Naive B cell (primary cell): Measurements from ENCODE around the gene ANO2. TPM values are rescaled to one million over a fixed set of nuclear protein-coding genes. Genes with fewer than 3 reads are reported as not detected.
A peak's percentile ranks its signal among the peaks of the same experiment; 100 is the strongest.
"Not testable (repeated sequence)": the region's sequence is repeated elsewhere in the genome, so short reads cannot be mapped to it uniquely, and the experiment has no call there.

Experiments
- ATAC-seq, 2 donors: fragments of 150-1000 bp; cut with Tn5 transposase; 2 replicates each; pipeline ENCODE4 v1.10.0; 2021; ENCODE audit warnings: low read depth in 2 of 2, mild to moderate bottlenecking in 2 of 2, moderate library complexity in 2 of 2
- DNase-seq: peaks from one replicate; pipeline ENCODE4 v3.0.0; 2022
- H3K27ac Mint-ChIP-seq, 6 donors: one replicate each; pipeline ENCODE4 v1.8.0; 2020 to 2022; ENCODE audit warnings: mild to moderate bottlenecking in 6 of 6, mixed read lengths in 6 of 6, moderate library complexity in 5 of 6, inconsistent platforms in 2 of 6
- H3K27me3 Mint-ChIP-seq, 3 donors: one replicate each; pipeline ENCODE4 v1.8.0; 2021 to 2022; ENCODE audit warnings: mixed read lengths in 3 of 3, mild to moderate bottlenecking in 1 of 3
- H3K36me3 Mint-ChIP-seq, 2 donors: one replicate each; pipeline ENCODE4 v1.8.0; 2020 to 2022; ENCODE audit warnings: mixed read lengths in 2 of 2, inconsistent platforms in 1 of 2, mild to moderate bottlenecking in 1 of 2
- H3K4me1 Mint-ChIP-seq, 3 donors: one replicate each; pipeline ENCODE4 v1.8.0; 2020 to 2022; ENCODE audit warnings: mixed read lengths in 3 of 3, inconsistent platforms in 1 of 3, mild to moderate bottlenecking in 1 of 3, moderate library complexity in 1 of 3
- H3K4me3 Mint-ChIP-seq, 8 donors: one replicate each; pipeline ENCODE4 v1.8.0; 2020 to 2022; ENCODE audit warnings: mild to moderate bottlenecking in 8 of 8, mixed read lengths in 8 of 8, moderate library complexity in 8 of 8, inconsistent platforms in 2 of 8
- H3K9me3 Mint-ChIP-seq, 7 donors: one replicate each; pipeline ENCODE4 v1.8.0; 2020 to 2022; ENCODE audit warnings: mixed read lengths in 7 of 7, mild to moderate bottlenecking in 5 of 7, inconsistent platforms in 2 of 7, moderate library complexity in 1 of 7
- polyA plus RNA-seq, 6 donors: library from polyadenylated mRNA; unstranded; fragments of 300-500 nt; fragmentation: Illumina TruSeq; gene quantifications; one replicate each; pipeline ENCODE4 v1.2.3, GENCODE V29; 2021; ENCODE audit warnings: low read depth in 6 of 6

ANO2 gene
- polyA plus RNA-seq, 6 donors from 2014 or later: not detected

DNA sequence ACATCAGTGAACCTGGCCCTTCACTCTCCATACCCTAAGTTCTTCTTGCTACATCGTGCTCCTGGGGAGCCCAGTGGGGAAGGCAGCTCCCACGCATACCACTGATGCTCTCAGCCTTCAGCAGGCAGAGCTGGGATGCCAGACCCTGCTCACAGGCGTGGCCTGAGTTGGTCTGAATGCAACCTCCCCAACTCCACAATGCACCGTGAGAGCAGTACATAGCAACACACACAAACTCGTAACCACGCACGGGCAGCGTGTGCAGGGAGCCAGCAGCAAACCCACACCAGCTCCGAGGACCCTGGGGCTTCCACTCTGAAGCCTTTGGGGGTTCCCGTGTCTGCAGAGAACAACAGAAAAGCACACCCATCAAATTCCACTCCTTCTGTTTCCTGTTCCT is 37.3 kb downstream of the ANO2 start:
- Mint-ChIP-seq H3K27ac (no peak overlapping the region), H3K4me3 (no peak overlapping the region), H3K27me3 (peaks cover 13 to 32% (median 21%) of the 10 kb centered on the region in 3 donors), H3K9me3 (peaks cover 0 to 3% (median 0%) of the 10 kb centered on the region in 7 donors), H3K36me3 (no peaks in the 10 kb centered on the region), H3K4me1 (no peaks in the 10 kb centered on the region)
- ATAC-seq (no peak), DNase-seq (no peak)

DNA sequence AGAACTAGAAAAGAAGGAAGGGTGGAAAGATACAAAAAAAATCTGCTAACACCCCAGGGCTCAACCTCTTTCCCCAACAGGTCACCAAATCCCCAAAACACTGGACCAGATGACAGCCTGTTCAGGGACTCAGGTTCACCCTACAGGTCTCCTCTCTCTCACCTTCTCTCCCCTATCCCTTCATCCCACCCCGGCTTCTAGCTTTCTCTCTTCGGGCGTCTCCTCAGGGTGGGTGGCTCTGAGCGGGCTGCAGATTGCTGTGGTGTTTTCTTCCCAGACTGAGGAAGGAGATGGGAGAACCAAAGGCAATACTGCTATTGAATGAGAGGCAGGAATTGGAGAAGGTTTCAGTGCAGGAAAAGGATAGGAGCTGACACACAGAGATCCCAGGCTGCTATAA is 39.3 kb downstream of the ANO2 start:
- H3K27ac Mint-ChIP-seq: no peak overlapping the region
- H3K4me1 Mint-ChIP-seq: no peaks in the 10 kb centered on the region
- H3K9me3 Mint-ChIP-seq: peaks cover 0 to 7% (median 0%) of the 10 kb centered on the region in 7 donors
- ATAC-seq: no peak
- no peak for DNase-seq
- no peaks in the 10 kb centered on the region for H3K36me3 Mint-ChIP-seq
- H3K27me3 Mint-ChIP-seq: peaks cover 16 to 39% (median 27%) of the 10 kb centered on the region in 3 donors
- H3K4me3 Mint-ChIP-seq: no peak overlapping the region

DNA sequence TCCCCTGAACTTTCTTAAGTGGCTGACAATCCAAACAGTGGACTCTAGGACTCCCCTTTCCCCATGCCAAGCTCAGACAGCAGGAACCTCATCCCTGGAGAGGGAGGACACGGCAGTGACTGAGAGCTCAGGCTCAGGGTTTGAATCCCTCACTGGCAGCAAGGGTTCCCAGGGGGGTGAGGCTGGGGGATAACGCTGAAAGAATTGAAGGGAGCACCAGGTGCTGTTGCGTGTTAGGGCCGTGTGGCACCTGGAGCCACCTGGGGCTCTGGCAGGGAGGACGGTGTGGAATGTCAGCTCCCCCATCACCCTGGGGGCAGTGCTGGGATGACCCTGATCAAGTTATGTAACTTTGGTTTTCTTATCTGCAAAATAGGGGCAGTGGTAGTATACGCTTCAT is 40.1 kb downstream of the ANO2 start:
- DNase-seq: no peak
- Mint-ChIP-seq H3K27ac (no peak overlapping the region), H3K36me3 (no peaks in the 10 kb centered on the region), H3K9me3 (peaks cover 0 to 7% (median 0%) of the 10 kb centered on the region in 7 donors), H3K27me3 (peaks cover 16 to 46% (median 33%) of the 10 kb centered on the region in 3 donors), H3K4me3 (no peak overlapping the region), H3K4me1 (no peaks in the 10 kb centered on the region)
- ATAC-seq: no peak

DNA sequence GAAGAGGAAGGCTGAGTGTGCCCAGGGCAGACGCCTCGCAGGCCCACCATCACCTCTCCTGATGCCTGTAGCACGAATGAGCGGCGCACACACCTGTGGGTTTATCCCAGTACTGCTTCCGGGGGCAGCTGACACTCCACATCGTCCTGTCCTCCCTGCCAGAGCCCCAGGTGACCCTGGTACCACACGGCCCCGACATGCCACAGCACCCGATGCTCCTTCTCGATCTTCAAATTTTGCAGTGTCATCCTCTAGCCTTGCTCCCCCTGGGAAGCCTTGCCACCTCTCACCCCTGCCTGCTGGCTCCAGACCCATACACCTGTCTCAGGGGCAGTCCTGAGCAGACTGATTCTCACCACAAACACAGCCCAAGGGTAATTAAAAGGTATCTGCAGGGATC is 40.6 kb downstream of the ANO2 start:
- H3K27me3 Mint-ChIP-seq: peaks cover 16 to 44% (median 33%) of the 10 kb centered on the region in 3 donors
- no peaks in the 10 kb centered on the region for H3K4me1 Mint-ChIP-seq

DNA sequence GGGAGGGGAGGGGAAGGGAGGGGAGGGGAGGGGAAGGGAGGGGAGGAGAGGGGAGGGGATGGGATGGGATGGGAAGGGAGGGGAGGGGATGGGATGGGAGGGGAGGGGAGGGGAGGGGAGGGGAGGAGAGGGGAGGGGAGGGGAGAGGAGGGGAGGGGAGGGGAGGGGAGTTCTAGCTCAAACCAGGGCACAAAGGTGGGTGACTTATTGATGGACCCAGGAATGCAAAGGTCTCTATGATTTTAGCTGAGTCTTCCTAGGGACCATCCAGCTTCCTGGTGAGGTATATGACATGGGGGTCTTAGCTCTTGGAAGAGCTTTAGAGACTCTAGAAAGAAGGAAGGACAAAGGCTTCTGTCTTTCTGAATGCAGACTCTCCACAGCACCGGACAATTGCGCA is 42.3 kb downstream of the ANO2 start:
- DNase-seq: no peak
- H3K9me3 Mint-ChIP-seq: peaks cover 0 to 7% (median 1%) of the 10 kb centered on the region in 7 donors
- ATAC-seq: no peak
- H3K36me3 Mint-ChIP-seq: no peaks in the 10 kb centered on the region
- no peak overlapping the region for H3K4me3 Mint-ChIP-seq
- H3K4me1 Mint-ChIP-seq: no peaks in the 10 kb centered on the region
- H3K27ac Mint-ChIP-seq: no peak overlapping the region
- H3K27me3 Mint-ChIP-seq: peaks cover 18 to 36% (median 35%) of the 10 kb centered on the region in 3 donors

More for the DNA sequence above, 40.6 kb downstream of the ANO2 start:
- ATAC-seq: no peak
- H3K9me3 Mint-ChIP-seq: peaks cover 0 to 7% (median 0%) of the 10 kb centered on the region in 7 donors
- no peak overlapping the region for H3K4me3 Mint-ChIP-seq
- H3K27ac Mint-ChIP-seq: no peak overlapping the region
- no peaks in the 10 kb centered on the region for H3K36me3 Mint-ChIP-seq
- DNase-seq: no peak

DNA sequence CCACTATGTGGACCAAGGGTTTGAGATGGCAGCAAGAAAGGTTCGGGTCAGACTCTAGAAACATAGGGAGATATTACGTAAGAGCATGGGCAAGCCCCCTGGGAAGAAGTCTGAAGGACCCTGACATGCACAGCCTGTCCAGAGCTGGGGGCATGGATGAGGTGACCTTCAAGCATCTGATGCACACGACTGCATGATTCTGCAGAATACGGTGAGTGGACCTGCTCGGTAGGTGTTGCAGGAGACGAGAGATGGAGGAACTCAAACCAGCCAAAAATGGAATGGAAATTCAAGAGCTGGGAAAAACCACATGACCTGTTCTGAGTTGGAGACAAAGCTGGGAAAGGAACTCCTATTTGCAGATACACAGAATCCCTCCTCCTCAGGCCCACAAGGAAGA is 43.6 kb downstream of the ANO2 start:
- Mint-ChIP-seq H3K9me3 (peaks cover 0 to 10% (median 2%) of the 10 kb centered on the region in 7 donors), H3K4me1 (no peaks in the 10 kb centered on the region), H3K27ac (peak overlapping the region in 1 of 6 donors; percentile 48), H3K4me3 (peak overlapping the region in 1 of 8 donors; percentile 0), H3K27me3 (peaks cover 25 to 47% (median 42%) of the 10 kb centered on the region in 3 donors), H3K36me3 (no peaks in the 10 kb centered on the region)
- no peak for DNase-seq
- no peak for ATAC-seq

DNA sequence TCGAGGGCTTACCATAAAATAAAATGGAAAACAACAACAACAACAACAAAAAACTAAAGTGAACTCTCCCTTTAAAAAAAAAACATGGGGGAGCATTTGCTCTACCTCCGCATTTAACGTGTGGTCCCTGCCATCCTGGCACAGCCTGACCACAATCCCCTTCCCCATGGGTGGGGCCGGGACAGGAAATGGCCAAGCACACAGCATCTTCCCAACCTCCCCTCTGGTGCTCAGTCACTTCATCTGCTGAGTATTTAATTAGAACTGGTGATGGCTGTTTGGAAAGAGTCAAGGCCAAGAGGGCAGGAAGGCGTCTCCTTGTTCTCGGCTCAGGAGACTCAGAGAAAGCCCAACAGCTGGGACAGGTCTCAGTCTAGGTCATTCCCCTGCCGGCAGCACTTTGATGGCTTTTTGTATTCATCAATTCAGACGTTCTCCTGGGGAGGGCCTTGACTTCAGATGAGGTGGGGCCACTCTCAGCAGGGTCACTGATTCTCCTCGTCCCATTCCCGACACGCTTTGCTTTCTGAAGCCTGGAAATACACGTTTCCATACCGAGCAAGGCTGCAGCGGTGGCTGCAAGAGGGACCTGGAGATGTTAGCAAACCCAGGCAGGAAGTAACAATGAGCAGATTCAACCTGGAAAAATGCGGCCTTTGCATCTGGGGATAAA is 44.4 kb downstream of the ANO2 start:
- Mint-ChIP-seq H3K36me3 (no peaks in the 10 kb centered on the region), H3K4me1 (no peaks in the 10 kb centered on the region), H3K27me3 (peaks cover 28 to 48% (median 44%) of the 10 kb centered on the region in 3 donors), H3K9me3 (peaks cover 0 to 10% (median 2%) of the 10 kb centered on the region in 7 donors), H3K4me3 (no peak overlapping the region), H3K27ac (peak overlapping the region in 1 of 6 donors; percentile 32)
- DNase-seq (no peak), ATAC-seq (no peak)

DNA sequence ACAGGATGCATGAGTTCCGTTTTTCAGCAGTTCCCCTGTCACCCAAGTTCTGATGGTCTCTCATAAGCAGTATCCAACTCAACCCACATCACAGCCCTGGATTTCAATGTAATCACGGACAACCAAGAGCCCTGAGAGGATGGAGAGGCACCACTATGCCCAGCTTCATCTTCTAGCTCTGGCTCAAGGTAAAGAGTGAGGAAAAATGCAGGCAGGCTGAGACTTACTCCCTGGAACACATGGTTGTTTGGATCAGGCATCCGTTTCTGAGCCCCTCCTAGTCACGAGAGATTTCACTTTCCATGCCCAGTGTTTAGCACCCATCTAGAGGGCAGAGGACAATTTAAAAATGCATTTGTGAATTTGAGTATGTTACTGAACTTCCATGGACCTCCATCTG is 45.0 kb downstream of the ANO2 start:
- Mint-ChIP-seq H3K4me3 (no peak overlapping the region), H3K27ac (no peak overlapping the region), H3K27me3 (peaks cover 31 to 48% (median 45%) of the 10 kb centered on the region in 3 donors), H3K9me3 (peaks cover 0 to 10% (median 2%) of the 10 kb centered on the region in 7 donors), H3K4me1 (no peaks in the 10 kb centered on the region), H3K36me3 (no peaks in the 10 kb centered on the region)
- DNase-seq: no peak
- ATAC-seq: no peak

DNA sequence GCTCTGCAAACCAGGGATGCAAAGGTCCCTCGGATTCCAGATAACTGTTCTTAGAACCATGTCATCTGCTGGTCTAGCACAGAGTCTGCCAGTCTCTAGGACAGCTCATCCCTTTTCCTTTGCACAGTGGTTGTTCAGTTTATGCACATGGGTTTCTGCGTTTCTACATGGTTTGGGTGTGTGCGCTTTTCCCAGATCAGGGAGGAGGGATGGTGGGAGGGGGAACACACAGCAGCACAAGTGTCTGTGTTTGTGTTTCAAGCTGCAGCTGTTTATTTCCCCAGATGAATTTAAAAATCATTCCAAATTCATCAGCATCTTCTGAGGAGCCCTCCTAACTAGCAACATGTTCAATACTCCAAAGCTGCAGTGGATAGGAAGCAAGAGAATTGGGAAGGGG is 45.4 kb downstream of the ANO2 start:
- no peak overlapping the region for H3K27ac Mint-ChIP-seq
- H3K9me3 Mint-ChIP-seq: peaks cover 0 to 13% (median 4%) of the 10 kb centered on the region in 7 donors
- H3K4me1 Mint-ChIP-seq: no peaks in the 10 kb centered on the region
- no peaks in the 10 kb centered on the region for H3K36me3 Mint-ChIP-seq
- DNase-seq (no peak), ATAC-seq (no peak)
- no peak overlapping the region for H3K4me3 Mint-ChIP-seq
- H3K27me3 Mint-ChIP-seq: peaks cover 34 to 48% (median 45%) of the 10 kb centered on the region in 3 donors

DNA sequence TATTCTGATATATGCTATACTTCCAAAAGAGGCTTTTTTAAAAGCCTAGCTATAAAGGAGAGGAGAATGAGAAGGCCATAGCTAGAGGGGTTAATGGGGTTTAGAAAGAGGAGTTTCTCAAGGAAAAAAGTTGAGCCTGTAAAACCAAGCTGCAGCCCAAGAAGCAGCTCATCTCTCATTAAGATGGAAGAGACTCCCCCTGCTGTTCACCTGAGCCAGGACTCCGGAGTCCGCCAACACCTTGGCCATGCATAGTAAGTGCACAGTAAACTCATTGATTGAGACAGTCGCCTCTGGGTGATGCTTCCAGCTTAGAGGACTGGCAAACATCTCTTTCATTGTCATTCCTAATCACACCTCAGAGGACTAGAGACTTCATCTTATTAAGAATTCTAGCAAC is 46.2 kb downstream of the ANO2 start:
- H3K27me3 Mint-ChIP-seq: peaks cover 38 to 50% (median 43%) of the 10 kb centered on the region in 3 donors
- DNase-seq (no peak), ATAC-seq (no peak)
- peaks cover 0 to 18% (median 7%) of the 10 kb centered on the region in 7 donors for H3K9me3 Mint-ChIP-seq
- no peaks in the 10 kb centered on the region for H3K36me3 Mint-ChIP-seq
- H3K4me3 Mint-ChIP-seq: no peak overlapping the region
- no peak overlapping the region for H3K27ac Mint-ChIP-seq
- no peaks in the 10 kb centered on the region for H3K4me1 Mint-ChIP-seq

DNA sequence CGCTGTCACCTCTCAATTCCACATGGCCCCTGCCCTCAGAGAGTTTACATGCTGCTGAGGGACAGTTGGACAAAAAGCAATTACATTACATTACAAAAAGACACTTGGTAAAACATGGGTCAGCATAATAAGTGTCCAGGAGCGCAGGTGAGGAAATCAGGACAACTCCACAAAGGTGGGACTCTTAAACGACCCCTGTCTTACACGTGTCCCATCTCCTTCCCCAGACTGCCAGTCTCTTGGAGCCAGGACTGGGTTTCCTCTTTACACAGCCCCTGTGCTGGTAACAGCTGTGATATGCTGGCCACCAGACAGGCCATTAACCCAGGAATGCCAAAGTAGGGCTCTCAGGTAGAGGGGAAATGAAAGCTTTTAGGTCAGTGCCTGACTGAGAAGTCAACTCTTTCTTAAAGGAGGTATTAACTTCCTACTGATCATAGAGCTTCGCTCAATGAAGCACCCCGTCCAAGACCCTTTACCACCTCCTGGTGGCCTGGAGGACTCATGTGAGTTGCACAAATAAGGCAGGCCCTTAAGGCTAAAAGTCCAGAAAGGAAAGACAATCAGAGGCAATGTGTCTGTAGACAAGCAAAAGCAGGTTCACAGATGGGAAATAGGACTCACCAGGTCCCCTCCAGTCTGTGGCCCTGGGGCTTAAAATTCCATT is 55.5 kb downstream of the ANO2 start:
- peaks cover 37 to 54% (median 41%) of the 10 kb centered on the region in 3 donors for H3K27me3 Mint-ChIP-seq

DNA sequence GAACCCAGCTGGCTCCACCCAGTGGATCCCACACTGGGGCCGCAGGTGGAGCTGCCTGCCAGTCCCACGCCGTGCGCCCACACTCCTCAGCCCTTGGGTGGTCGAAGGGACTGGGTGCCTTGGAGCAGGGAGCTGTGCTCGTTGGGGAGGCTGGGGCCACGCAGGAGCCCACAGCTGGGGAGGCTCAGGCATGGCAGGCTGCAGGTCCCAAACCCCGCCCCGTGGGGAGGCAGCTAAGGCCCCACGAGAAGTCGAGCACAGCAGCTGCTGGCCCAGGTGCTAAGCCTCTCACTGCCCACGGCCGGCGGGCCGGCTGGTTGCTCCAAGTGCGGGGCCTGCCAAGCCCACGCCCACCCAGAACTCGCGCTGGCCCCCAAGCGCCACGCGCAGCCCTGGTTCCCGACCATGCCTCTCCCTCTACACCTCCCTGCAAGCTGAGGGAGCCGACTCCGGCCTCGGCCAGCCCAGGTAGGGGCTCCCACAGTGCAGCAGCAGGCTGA is 56.2 kb downstream of the ANO2 start:
- H3K36me3 Mint-ChIP-seq: no peaks in the 10 kb centered on the region
- peaks cover 4 to 22% (median 5%) of the 10 kb centered on the region in 3 donors for H3K4me1 Mint-ChIP-seq
- H3K27me3 Mint-ChIP-seq: peaks cover 31 to 48% (median 39%) of the 10 kb centered on the region in 3 donors
- no peak overlapping the region for H3K4me3 Mint-ChIP-seq
- peaks cover 4 to 34% (median 10%) of the 10 kb centered on the region in 7 donors for H3K9me3 Mint-ChIP-seq
- H3K27ac Mint-ChIP-seq: no peak overlapping the region
- DNase-seq (no peak), ATAC-seq (no peak)

More for the DNA sequence above, 55.5 kb downstream of the ANO2 start:
- ATAC-seq (no peak), DNase-seq (no peak)
- Mint-ChIP-seq H3K4me1 (peaks cover 4 to 22% (median 5%) of the 10 kb centered on the region in 3 donors), H3K4me3 (no peak overlapping the region), H3K36me3 (no peaks in the 10 kb centered on the region), H3K27ac (no peak overlapping the region), H3K9me3 (peaks cover 4 to 38% (median 11%) of the 10 kb centered on the region in 7 donors)

DNA sequence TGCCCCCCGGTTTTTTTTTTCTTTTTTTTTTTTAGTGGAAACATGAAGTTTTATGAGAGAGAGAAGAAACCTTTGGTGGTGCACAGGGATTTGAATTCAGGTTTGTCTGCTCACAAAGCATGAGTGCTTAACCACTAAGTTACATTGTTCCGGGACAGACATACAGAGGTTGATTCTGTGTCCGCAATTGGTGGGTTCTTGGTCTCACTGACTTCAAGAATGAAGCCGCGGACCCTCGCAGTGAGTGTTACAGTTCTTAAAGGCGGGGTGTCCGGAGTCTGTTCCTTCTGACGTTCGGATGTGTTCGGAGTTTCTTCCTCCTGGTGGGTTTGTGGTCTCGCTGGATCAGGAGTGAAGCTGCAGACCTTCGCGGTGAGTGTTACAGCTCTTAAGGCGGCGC is 57.2 kb downstream of the ANO2 start:
- not testable (repeated sequence) for ATAC-seq, DNase-seq, H3K27ac Mint-ChIP-seq, H3K36me3 Mint-ChIP-seq
- H3K4me3 Mint-ChIP-seq: peak overlapping the region in 7 of 8 donors; percentile 35 to 75 (median 66)
- H3K9me3 Mint-ChIP-seq: peaks cover 0 to 23% (median 4%) of the 10 kb centered on the region in 7 donors
- peaks cover 34 to 44% (median 36%) of the 10 kb centered on the region in 3 donors for H3K27me3 Mint-ChIP-seq
- peaks cover 4 to 22% (median 5%) of the 10 kb centered on the region in 3 donors for H3K4me1 Mint-ChIP-seq
